HCT116 (cell line): ENCODE results near the gene LRRC14B.
"Not testable (repeated sequence)": the region's sequence is repeated elsewhere in the genome, so short reads cannot be mapped to it uniquely, and the experiment has no call there.

Source experiments
- CTCF ChIP-seq, 3 experiments: fragments of 200-600 bp in 1 of 3; sonication (generic) in 1 of 3; IDR thresholded peaks in 2 of 3; conservative IDR thresholded peaks in 1 of 3; 2 replicates each; pipeline ENCODE4 v1.5.1; 2012 to 2017; ENCODE audit warnings: low read depth in 2 of 3, low read length in 2 of 3, antibody characterized with exemption in 1 of 3, borderline replicate concordance in 1 of 3, control low read depth in 1 of 3, mild to moderate bottlenecking in 1 of 3, mixed read lengths in 1 of 3, mixed run types in 1 of 3, moderate library complexity in 1 of 3; ENCODE audit not compliant: insufficient read depth in 1 of 3
- EZH2 ChIP-seq: fragments of 200-600 bp; sonication (generic); IDR thresholded peaks from 2 replicates; pipeline ENCODE4 v1.6.1; 2017; ENCODE audit warnings: antibody characterized with exemption, mixed run types
- EZH2phosphoT487 ChIP-seq: fragments of 200-600 bp; IDR thresholded peaks from 2 replicates; pipeline ENCODE4 v1.6.1; 2018; ENCODE audit warnings: antibody characterized with exemption, borderline replicate concordance
- MAX ChIP-seq: IDR thresholded peaks from 2 replicates; pipeline ENCODE4 v1.6.1; 2012
- POLR2AphosphoS5 ChIP-seq: IDR thresholded peaks from 2 replicates; pipeline ENCODE4 v1.6.1; 2011; ENCODE audit warnings: mild to moderate bottlenecking, low read depth, low read length, moderate library complexity

DNA sequence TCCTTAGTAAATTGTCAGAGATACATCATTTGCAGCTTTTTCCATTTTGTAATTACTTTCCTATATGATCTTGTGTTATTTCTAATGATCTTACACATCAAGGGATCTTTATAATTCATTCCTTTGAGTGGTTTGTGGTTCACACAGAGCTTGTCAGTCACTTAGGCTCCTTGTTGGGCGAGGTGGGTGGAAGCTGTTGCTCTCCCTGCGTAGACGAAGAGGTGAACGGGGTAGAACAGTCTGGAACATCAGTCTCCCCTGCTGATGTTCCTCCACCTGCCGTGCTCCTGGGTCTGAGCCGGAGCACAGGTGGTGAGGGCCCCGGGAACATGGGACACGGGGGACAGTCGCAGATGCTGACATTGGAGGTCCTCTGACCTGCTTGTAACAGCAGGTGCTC is 44.2 kb downstream of the LRRC14B start:
- TF ChIP-seq EZH2; POLR2AphosphoS5; CTCF (IDR thresholded peaks at IDR 0.05 in 2 of 3, conservative IDR thresholded peaks at IDR 0.05 in 1 of 3; ENCODE audit: borderline replicate concordance in 1 of 3, insufficient read depth in 1 of 3, low read depth in 2 of 3, low read length in 2 of 3); MAX; EZH2phosphoT487: not testable (repeated sequence)
